ENCODE data around the gene BORA.
A peak's percentile ranks its signal among the peaks of the same experiment; 100 is the strongest.
"Not testable (repeated sequence)": the region's sequence is repeated elsewhere in the genome, so short reads cannot be mapped to it uniquely, and the experiment has no call there.

Gene BORA

DNA sequence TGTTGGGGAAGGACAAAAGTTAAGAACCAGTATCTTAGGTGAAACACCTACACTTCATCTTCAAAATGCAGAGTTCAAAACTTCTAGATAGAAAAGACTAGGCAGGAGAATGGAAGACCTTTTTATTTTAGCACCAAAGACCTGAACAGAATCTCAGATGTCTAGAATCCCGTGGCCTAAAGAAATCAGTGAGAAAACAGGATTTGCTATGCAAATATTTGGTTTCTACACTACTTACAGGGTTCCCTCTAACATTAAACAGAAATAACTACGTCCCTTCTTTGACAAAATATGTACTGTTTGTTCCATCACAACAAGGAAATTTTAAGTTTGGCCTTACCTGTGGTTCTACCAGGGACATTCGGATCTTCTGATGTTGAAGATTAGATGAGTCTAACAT lies 32.5 kb downstream of the BORA start:
- DNase-seq (ENCODE audit: low spot score) = no peak

DNA sequence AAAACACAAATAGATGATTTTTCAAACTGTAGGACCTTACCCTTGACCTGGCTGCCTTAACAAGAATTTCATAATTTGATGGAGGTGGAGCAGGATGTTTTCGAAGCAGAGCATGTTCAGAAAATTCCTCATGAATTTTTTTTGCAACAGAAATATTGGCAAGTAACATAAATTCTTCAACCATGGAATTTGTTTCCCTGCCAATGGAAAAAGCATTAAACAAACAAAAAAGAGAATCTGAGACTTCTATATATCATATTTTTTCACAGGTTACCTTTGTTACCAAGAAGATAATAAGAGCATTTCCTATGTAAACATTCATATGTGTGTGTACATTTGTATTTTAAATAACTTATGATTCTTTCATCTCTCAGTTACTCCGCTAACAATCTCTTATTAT lies 35.7 kb downstream of the BORA start:
- DNase-seq (ENCODE audit: low spot score) = no peak

DNA sequence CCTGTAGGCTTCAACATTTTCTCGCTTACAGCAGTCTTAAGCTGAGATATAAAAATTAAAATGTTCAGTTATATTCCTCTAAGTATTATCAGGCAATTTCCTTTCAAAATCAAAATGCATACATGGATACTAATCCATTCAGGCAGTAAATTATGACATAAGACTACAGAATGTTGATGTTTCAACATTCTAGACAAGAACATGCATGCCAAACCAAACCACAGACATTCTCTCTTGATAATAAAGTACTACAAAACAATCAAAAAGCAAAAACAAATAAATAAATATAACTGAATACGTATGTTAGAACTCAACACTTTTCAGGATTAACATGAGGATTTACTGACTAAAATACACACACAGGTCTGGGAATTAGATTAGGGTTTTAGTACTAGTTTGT lies 46.3 kb downstream of the BORA start:
- no peak for DNase-seq (ENCODE audit: low spot score)

DNA sequence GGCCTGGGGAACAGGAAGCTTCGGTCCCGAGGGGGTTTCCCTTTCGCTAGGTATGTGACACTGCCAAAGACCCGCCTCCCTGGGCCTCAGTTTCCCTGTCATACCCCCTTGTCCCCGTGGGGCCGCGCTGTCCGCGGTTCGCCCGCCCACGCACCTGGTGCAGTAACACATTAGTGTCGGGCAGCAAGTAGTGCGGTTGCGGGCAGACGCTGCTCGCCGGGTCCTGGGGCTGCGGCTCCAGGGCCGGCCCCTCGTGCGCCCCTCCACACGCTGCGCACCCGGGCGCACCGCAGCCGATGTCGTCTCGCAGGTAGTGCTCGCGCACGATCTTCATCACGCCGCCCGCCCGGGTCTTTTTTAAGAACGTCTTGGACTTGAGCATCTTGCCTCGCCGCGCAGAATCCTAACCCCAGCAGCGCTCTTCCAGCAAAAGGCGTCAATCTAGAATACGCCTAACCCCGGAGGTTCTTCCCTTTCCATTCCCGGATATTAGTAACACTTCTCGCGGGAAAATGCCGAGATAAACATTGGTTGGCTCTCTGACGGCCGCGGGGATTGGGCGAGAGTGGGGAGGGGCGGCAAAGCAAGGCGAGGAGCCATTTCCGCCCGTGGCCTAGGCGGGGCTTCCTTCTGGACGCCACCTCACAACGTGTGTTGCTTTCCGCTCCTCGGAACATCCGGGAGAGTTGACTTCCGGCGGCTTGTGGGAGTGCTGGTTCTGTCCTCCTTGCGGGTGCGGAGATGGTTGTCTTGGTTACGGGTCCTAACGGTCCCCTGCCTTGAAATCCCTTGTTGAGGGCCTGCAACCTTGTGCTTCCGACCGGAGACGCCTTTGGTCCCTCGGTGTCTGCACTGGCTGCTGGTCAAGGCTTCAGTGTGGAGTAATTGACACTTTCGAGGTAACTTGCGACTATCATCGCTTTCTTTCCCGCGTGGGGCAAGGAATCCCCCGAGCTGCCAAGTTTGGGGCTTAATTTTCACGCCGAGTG lies 54.0 kb downstream of the BORA start, which contains the start of the genes DIS3 and PIBF1:
DIS3 (minus strand) TSS at position 450 of the 989 bp plus-strand sequence; CDS start at position 382, 68 bp downstream.
PIBF1 (plus strand) TSS at position 683 of the 989 bp plus-strand sequence. CDS start 1,337 bp downstream, outside the sequence.
- peak; percentile 99 for DNase-seq (ENCODE audit: low spot score)

DNA sequence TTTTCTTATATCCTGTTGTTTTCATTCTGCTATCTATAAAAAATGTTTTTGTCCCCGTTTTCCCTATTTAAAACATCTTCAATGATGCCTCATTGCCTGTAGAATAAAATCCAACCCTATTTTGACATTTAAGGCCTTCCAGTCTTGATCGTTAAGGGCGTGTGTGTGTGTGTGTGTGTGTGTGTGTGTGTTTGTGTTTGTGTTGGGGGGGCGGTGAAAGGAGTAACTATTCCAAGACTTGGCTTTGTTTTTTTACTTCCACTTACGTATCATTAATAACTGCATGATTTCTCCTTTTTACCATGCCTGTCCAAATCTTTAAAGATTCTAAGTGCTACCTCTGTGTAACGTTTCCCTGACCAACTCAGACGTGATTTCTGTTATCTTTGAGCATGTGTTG lies 55.0 kb downstream of the BORA start:
- DNase-seq (ENCODE audit: low spot score) = no peak

DNA sequence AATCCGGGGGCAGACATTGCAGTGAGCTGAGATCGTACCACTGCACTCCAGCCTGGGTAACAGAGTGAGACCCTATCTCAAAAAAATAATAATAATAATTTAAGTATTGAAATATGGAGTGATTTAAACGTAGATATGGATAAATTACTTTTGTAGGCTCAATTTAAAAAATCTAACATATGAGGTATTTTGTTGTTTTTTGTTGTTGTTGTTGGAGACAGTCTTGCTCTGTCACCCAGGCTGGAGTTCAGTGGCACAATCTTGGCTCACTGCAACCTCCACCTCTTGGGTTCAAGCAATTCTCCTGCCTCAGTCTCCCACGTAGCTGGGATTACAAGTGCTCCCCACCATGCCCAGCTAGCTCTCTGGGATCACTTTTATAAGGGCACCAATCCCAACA lies 57.0 kb downstream of the BORA start:
- not testable (repeated sequence) for DNase-seq (ENCODE audit: low spot score)

DNA sequence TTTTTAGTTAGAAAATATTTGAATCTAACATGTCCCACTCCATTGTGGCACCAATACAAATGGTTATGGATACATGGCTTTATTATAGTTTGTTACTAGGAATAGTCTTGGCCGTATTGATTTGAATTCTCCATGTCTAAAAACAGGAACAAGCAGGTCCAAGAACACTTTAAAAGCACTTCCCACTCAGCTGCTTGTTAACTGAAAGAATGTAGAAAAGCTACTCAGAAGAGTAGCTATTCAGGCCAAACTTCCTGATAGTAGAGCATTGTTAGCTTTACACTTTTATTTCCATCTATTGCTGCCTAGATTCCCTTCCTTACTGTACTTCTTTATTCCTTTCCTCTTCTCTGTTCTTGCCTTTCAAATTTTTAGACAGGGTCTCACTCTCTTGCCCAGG lies 61.1 kb downstream of the BORA start:
- DNase-seq (ENCODE audit: low spot score) = no peak

DNA sequence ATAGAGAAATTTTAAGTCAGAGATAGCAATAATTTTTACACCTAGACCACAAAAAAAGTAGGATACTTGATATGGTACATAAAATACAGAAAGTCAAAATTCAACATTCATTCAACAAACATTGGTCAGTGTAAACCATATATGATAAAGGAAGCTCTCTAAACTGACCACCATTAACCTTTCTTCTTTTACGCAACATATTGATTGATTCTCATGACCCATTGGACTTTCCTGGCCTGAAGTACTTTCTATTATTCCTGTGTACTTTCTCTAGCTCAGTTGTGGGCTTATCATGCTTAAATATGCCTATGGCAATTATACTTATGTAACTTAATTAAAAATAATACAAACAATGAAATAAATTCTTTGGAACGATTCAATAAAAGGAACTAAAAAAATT lies 64.9 kb downstream of the BORA start:
- DNase-seq (ENCODE audit: low spot score) = no peak

DNA sequence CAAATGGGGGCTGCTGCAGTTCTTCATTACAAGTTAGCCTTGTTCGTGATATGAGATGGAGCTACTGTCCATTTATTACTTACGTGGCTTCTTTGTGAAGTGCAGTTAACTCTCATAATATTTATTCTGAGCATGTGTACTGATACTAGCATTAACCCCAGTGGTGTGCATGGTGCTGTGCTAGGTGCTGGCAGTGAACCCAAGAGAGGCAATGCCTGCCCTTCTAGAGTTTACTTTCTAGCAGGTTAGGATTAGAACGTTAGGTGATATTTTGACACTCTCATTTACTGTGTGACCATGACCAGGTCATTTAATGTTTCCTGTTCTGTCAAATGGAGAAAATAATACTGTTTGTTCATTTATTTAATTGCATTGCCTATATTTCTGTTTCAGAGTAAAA lies 71.1 kb downstream of the BORA start:
- DNase-seq (ENCODE audit: low spot score) = no peak

DNA sequence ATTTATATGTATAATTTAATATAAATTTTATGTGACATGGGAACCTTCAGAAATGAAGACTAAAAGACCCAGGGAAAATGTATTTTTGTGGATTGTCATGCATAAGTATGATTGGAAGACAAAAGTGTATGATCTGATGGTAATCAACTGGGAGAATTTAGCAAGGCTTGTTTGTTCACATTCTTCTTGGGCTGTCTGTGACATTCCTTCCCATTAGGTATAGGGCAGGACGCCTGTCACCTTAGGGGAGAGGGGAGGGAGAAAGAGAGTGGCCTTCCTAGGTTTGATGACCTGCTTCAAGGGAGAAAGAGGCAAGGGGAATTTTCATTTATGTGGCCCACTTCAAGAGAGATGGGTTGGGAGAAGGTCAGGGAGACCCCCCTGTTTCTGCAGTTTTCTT lies 76.6 kb downstream of the BORA start:
- no peak for DNase-seq (ENCODE audit: low spot score)

Small RNA genes within 50 kb of the gene (small RNA-seq; reads per million reads assigned to genes)
- 0 to 0.04 reads per million in 2 experiments for gene RNU6-80P

Data from SK-N-DZ (cell line).